SK-N-SH (cell line): ENCODE results near the gene ANXA1. TPM values are rescaled to one million over a fixed set of nuclear protein-coding genes. Genes with fewer than 3 reads are reported as not detected.

Experiments
- CTCF ChIA-PET: fragments of 300-600, 350-600 bp; formaldehyde crosslinking; extraction: SDS; loops from one replicate; lab custom pipeline; 2021; lab: Yijun Ruan, JAX
- POLR2A ChIA-PET: fragments of 350-600 bp; sonication (Branson Sonifier 250); formaldehyde crosslinking; extraction: SDS; loops from one replicate; lab custom pipeline; 2020; ENCODE audit warnings: antibody characterized with exemption, inconsistent platforms; lab: Yijun Ruan, JAX
- DNase-seq: peaks from one replicate; pipeline ENCODE4 v3.0.0; 2012
- H2AFZ ChIP-seq: fragments of 200-600 bp; sonication (generic); 2 replicates; pipeline ENCODE4 v1.8.1; 2016; ENCODE audit warnings: antibody characterized with exemption, mild to moderate bottlenecking, low read depth
- H3F3A ChIP-seq: fragments of 200-600 bp; sonication (generic); replicated peaks from 2 replicates; pipeline ENCODE3; 2016; ENCODE audit warnings: antibody characterized with exemption, mild to moderate bottlenecking; ENCODE audit not compliant: insufficient read depth
- H3K27ac ChIP-seq, 2 experiments: fragments of 200-500 bp in 1 of 2; fragments of 200-600 bp in 1 of 2; sonication (Bioruptor generic) in 1 of 2; sonication (generic), shearing (Covaris generic) in 1 of 2; 2 replicates each; pipeline versions ENCODE4 v1.5.1 to v1.6.1; 2014 to 2016; ENCODE audit warnings: low read depth in 2 of 2, inconsistent platforms in 1 of 2, low read length in 1 of 2, mild to moderate bottlenecking in 1 of 2, mixed read lengths in 1 of 2
- H3K27me3 ChIP-seq: fragments of 200-600 bp; sonication (generic), shearing (Covaris generic); 2 replicates; pipeline ENCODE4 v1.6.1; 2016; ENCODE audit warnings: mixed run types; ENCODE audit not compliant: insufficient read depth
- H3K36me3 ChIP-seq, 2 experiments: fragments of 200-500 bp in 1 of 2; fragments of 200-600 bp in 1 of 2; sonication (Bioruptor generic) in 1 of 2; sonication (generic) in 1 of 2; replicated peaks in 1 of 2; 2 replicates each; pipeline versions ENCODE3 to v1.5.1; 2014 to 2016; ENCODE audit warnings: low read length in 1 of 2, mild to moderate bottlenecking in 1 of 2; ENCODE audit not compliant: insufficient read depth in 2 of 2, control insufficient read depth in 1 of 2
- H3K4me1 ChIP-seq, 2 experiments: fragments of 200-500 bp in 1 of 2; fragments of 200-600 bp in 1 of 2; sonication (Bioruptor generic) in 1 of 2; sonication (generic), shearing (Covaris generic) in 1 of 2; 2 replicates each; pipeline versions ENCODE4 v1.5.1 to v1.6.1; 2014 to 2016; ENCODE audit warnings: low read depth in 1 of 2, low read length in 1 of 2, mixed run types in 1 of 2; ENCODE audit not compliant: insufficient read depth in 2 of 2, control insufficient read depth in 1 of 2
- H3K4me2 ChIP-seq: fragments of 200-600 bp; sonication (generic), shearing (Covaris generic); 2 replicates; pipeline ENCODE4 v1.6.1; 2017; ENCODE audit warnings: mixed run types
- H3K4me3 ChIP-seq, 2 experiments: fragments of 200-500 bp in 1 of 2; fragments of 200-600 bp in 1 of 2; sonication (Bioruptor generic) in 1 of 2; sonication (generic), shearing (Covaris generic) in 1 of 2; 2 replicates each; pipeline versions ENCODE4 v1.5.1 to v1.8.1; 2014 to 2016; ENCODE audit warnings: low read depth in 2 of 2, inconsistent platforms in 1 of 2, low read length in 1 of 2, mild to moderate bottlenecking in 1 of 2, mixed read lengths in 1 of 2, moderate library complexity in 1 of 2
- H3K79me2 ChIP-seq: fragments of 200-600 bp; sonication (generic); 2 replicates; pipeline ENCODE4 v1.8.1; 2017; ENCODE audit warnings: mild to moderate bottlenecking; ENCODE audit not compliant: insufficient read depth
- H3K9ac ChIP-seq: fragments of 200-600 bp; sonication (generic); 2 replicates; pipeline ENCODE4 v1.6.1; 2017; ENCODE audit warnings: mixed run types
- H3K9me2 ChIP-seq: fragments of 200-600 bp; sonication (generic); 2 replicates; pipeline ENCODE4 v1.6.1; 2017; ENCODE audit warnings: mixed run types
- H3K9me3 ChIP-seq: fragments of 200-600 bp; sonication (generic); 2 replicates; pipeline ENCODE4 v1.6.1; 2017; ENCODE audit warnings: mixed run types, mild to moderate bottlenecking, moderate library complexity
- H4K20me1 ChIP-seq: fragments of 200-600 bp; sonication (generic); 2 replicates; pipeline ENCODE4 v1.6.1; 2017; ENCODE audit warnings: mild to moderate bottlenecking, mixed run types; ENCODE audit not compliant: insufficient read depth
- CHD2 ChIP-seq: fragments of 150-350 bp; IDR thresholded peaks from 2 replicates; pipeline ENCODE4 v1.6.1; 2018; ENCODE audit warnings: low read length; ENCODE audit not compliant: partially characterized antibody
- EZH2phosphoT487 ChIP-seq: fragments of 200-600 bp; sonication (generic); IDR thresholded peaks from 2 replicates; pipeline ENCODE4 v1.6.1; 2017; ENCODE audit warnings: low read depth, mixed run types, mild to moderate bottlenecking, antibody characterized with exemption, moderate library complexity, borderline replicate concordance
- FOSL2 ChIP-seq: IDR thresholded peaks from 2 replicates; pipeline ENCODE4 v1.4.0; 2012; ENCODE audit warnings: low read depth, mild to moderate bottlenecking, moderate library complexity, borderline replicate concordance
- FOXJ3 ChIP-seq: sonication (generic); formaldehyde crosslinking; IDR thresholded peaks from 2 replicates; pipeline ENCODE4 v1.5.1; 2020; ENCODE audit warnings: mild to moderate bottlenecking, missing genetic modification reagents
- FOXM1 ChIP-seq: IDR thresholded peaks from 2 replicates; pipeline ENCODE4 v1.4.0; 2012; ENCODE audit warnings: low read depth, mild to moderate bottlenecking
- GABPA ChIP-seq: IDR thresholded peaks from 2 replicates; pipeline ENCODE4 v1.4.0; 2012; ENCODE audit warnings: low read depth, mild to moderate bottlenecking
- GATA2 ChIP-seq: sonication (generic); formaldehyde crosslinking; IDR thresholded peaks from 2 replicates; pipeline ENCODE4 v1.5.0; 2020; ENCODE audit warnings: mild to moderate bottlenecking, missing genetic modification reagents
- MEF2A ChIP-seq: IDR thresholded peaks from 2 replicates; pipeline ENCODE4 v1.4.0; 2012; ENCODE audit warnings: low read depth, borderline replicate concordance
- NFIC ChIP-seq: IDR thresholded peaks from 2 replicates; pipeline ENCODE4 v1.4.0; 2012; ENCODE audit warnings: borderline replicate concordance
- NRF1 ChIP-seq: IDR thresholded peaks from 2 replicates; pipeline ENCODE4 v1.6.1; 2012; ENCODE audit warnings: low read depth, mild to moderate bottlenecking, low read length
- POLR2AphosphoS5 ChIP-seq: IDR thresholded peaks from 2 replicates; pipeline ENCODE4 v1.6.1; 2012; ENCODE audit warnings: low read depth, low read length
- RAD21 ChIP-seq: IDR thresholded peaks from 2 replicates; pipeline ENCODE4 v1.6.1; 2012; ENCODE audit warnings: mild to moderate bottlenecking, low read length
- RFX5 ChIP-seq: IDR thresholded peaks from 2 replicates; pipeline ENCODE4 v1.6.1; 2012; ENCODE audit warnings: mild to moderate bottlenecking, improper control_type of control experiment, low read length
- RXRA ChIP-seq: IDR thresholded peaks from 2 replicates; pipeline ENCODE4 v1.4.0; 2012; ENCODE audit warnings: low read depth, mild to moderate bottlenecking, borderline replicate concordance
- SMC3 ChIP-seq: IDR thresholded peaks from 2 replicates; pipeline ENCODE4 v1.6.1; 2012; ENCODE audit warnings: low read depth, low read length, improper control_type of control experiment
- TCF12 ChIP-seq: IDR thresholded peaks from 2 replicates; pipeline ENCODE4 v1.4.0; 2012
- TEAD4 ChIP-seq: IDR thresholded peaks from 2 replicates; pipeline ENCODE4 v1.4.0; 2012; ENCODE audit warnings: mild to moderate bottlenecking, borderline replicate concordance; ENCODE audit not compliant: insufficient read depth
- ZBTB33 ChIP-seq: IDR thresholded peaks from 2 replicates; pipeline ENCODE4 v1.4.0; 2012; ENCODE audit warnings: low read depth, borderline replicate concordance
- WGBS: methylation state at CpG from one replicate; pipeline ENCODE4 v1.1.6; 2017; ENCODE audit warnings: low lambda C conversion rate; 5-methylcytosine and 5-hydroxymethylcytosine counted together
- polyA plus RNA-seq, 3 experiments: library from polyadenylated mRNA; depleted of rRNA; stranded (reverse); fragments of >200 nt; gene quantifications; 2 replicates each; pipeline ENCODE4 v1.2.3, GENCODE V29; 2012
- TF ChIP-seq, protein P1 (sequence below): IDR thresholded peaks from 2 replicates; pipeline ENCODE4 v1.4.0; 2012; ENCODE audit warnings: low read depth, borderline replicate concordance
- TF ChIP-seq, protein P2 (sequence below): IDR thresholded peaks from 2 replicates; pipeline ENCODE4 v1.6.1; 2012; ENCODE audit warnings: mild to moderate bottlenecking, low read depth, low read length, moderate library complexity

The ANXA1 gene
- polyA plus RNA-seq, 1 of the 3 experiments (the other 2 are of a cell fraction): 443 TPM

DNA sequence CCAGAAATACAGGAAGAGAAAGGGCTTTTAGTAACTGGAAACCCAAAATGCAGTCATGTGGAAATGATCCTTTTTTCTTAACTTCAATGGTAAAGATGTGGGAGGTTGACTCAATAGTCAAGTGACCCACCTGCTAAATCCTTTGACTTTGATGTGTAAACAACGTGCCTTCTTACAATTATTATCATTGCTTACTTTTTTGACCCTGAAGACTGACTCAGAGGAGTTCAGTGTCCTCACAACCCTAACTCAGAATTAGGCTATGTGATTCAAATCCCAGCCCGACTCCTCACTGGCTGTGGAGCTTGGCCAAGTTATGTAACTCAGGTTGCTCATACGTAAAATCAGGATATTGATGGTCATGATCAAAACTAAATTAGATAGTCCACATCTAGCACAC lies 27.9 kb downstream of the ANXA1 start:
- ChIA-PET CTCF (interaction anchor here (1.4 kb wide), 1 partner anchor 72 kb away, joined by 6 read pairs; no protein-coding TSS in a partner anchor), POLR2A (no interaction called here)
- Histone ChIP-seq H4K20me1 (no peaks in the 10 kb centered on the region), H3K9me3 (no peaks in the 10 kb centered on the region), H3K79me2 (no peaks in the 10 kb centered on the region), H2AFZ (no peak overlapping the region), H3K4me1 (peaks cover 0 to 34% of the 10 kb centered on the region in 2 experiments; a peak in 2 of 4 replicates), H3K27ac (peak overlapping the region; percentile 4 to 24; a peak in 2 of 4 replicates), H3F3A (peaks cover 29% of the 10 kb centered on the region), H3K4me2 (no peak overlapping the region), H3K27me3 (no peaks in the 10 kb centered on the region), H3K9ac (no peak overlapping the region), H3K9me2 (no peaks in the 10 kb centered on the region), H3K36me3 (no peaks in the 10 kb centered on the region), H3K4me3 (no peak overlapping the region)
- TF ChIP-seq SMC3: no peak
- TF ChIP-seq ZBTB33: no peak
- no peak for TF ChIP-seq GATA2 (CRISPR knock-in tag)
- TF ChIP-seq RAD21: no peak
- no peak for TF ChIP-seq FOXJ3 (CRISPR knock-in tag)
- TF ChIP-seq, protein P1, sequence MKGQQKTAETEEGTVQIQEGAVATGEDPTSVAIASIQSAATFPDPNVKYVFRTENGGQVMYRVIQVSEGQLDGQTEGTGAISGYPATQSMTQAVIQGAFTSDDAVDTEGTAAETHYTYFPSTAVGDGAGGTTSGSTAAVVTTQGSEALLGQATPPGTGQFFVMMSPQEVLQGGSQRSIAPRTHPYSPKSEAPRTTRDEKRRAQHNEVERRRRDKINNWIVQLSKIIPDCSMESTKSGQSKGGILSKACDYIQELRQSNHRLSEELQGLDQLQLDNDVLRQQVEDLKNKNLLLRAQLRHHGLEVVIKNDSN: no peak
- no peak for TF ChIP-seq RXRA
- TF ChIP-seq FOXM1: no peak
- no peak for TF ChIP-seq TEAD4
- TF ChIP-seq POLR2AphosphoS5: no peak
- no peak for TF ChIP-seq RFX5
- TF ChIP-seq MEF2A: no peak
- no peak for TF ChIP-seq EZH2phosphoT487
- no peak for TF ChIP-seq CHD2
- no peak for TF ChIP-seq TCF12
- TF ChIP-seq, protein P2, sequence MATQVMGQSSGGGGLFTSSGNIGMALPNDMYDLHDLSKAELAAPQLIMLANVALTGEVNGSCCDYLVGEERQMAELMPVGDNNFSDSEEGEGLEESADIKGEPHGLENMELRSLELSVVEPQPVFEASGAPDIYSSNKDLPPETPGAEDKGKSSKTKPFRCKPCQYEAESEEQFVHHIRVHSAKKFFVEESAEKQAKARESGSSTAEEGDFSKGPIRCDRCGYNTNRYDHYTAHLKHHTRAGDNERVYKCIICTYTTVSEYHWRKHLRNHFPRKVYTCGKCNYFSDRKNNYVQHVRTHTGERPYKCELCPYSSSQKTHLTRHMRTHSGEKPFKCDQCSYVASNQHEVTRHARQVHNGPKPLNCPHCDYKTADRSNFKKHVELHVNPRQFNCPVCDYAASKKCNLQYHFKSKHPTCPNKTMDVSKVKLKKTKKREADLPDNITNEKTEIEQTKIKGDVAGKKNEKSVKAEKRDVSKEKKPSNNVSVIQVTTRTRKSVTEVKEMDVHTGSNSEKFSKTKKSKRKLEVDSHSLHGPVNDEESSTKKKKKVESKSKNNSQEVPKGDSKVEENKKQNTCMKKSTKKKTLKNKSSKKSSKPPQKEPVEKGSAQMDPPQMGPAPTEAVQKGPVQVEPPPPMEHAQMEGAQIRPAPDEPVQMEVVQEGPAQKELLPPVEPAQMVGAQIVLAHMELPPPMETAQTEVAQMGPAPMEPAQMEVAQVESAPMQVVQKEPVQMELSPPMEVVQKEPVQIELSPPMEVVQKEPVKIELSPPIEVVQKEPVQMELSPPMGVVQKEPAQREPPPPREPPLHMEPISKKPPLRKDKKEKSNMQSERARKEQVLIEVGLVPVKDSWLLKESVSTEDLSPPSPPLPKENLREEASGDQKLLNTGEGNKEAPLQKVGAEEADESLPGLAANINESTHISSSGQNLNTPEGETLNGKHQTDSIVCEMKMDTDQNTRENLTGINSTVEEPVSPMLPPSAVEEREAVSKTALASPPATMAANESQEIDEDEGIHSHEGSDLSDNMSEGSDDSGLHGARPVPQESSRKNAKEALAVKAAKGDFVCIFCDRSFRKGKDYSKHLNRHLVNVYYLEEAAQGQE: no peak
- TF ChIP-seq FOSL2: no peak
- no peak for TF ChIP-seq GABPA
- TF ChIP-seq NFIC: no peak
- TF ChIP-seq NRF1: no peak
- no peak for DNase-seq
- 13% methylated on average over 3 of the region's 3 CpGs for WGBS
